Endodermal cell (in vitro differentiated cells): ENCODE results near the gene PRKCA. TPM values are rescaled to one million over a fixed set of nuclear protein-coding genes. Genes with fewer than 3 reads are reported as not detected.

Source experiments
- DNase-seq: peaks from one replicate; pipeline ENCODE4 v3.0.0-alpha.2; 2017
- H3K27ac ChIP-seq: 2 replicates; pipeline ENCODE4 v1.5.1; 2013; ENCODE audit warnings: mild to moderate bottlenecking, low read depth, low read length, moderate library complexity
- H3K27me3 ChIP-seq: 2 replicates; pipeline ENCODE4 v1.6.1; 2013; ENCODE audit warnings: mild to moderate bottlenecking, low read length, moderate library complexity; ENCODE audit not compliant: insufficient read depth, control insufficient read depth, poor library complexity, severe bottlenecking
- H3K36me3 ChIP-seq: 2 replicates; pipeline ENCODE4 v1.7.0; 2013; ENCODE audit warnings: mild to moderate bottlenecking, low read length, moderate library complexity; ENCODE audit not compliant: control insufficient read depth, insufficient read depth
- H3K4me1 ChIP-seq: one replicate; pipeline ENCODE4 v1.7.0; 2013; ENCODE audit warnings: low read length; ENCODE audit not compliant: control insufficient read depth, insufficient read depth
- H3K4me3 ChIP-seq: 2 replicates; pipeline ENCODE4 v1.5.1; 2013; ENCODE audit warnings: mild to moderate bottlenecking, low read length, moderate library complexity
- H3K9ac ChIP-seq: 2 replicates; pipeline ENCODE4 v1.6.1; 2013; ENCODE audit warnings: mild to moderate bottlenecking, low read length, moderate library complexity; ENCODE audit not compliant: poor library complexity, severe bottlenecking; ENCODE audit errors: extremely low read depth
- H3K9me3 ChIP-seq: 2 replicates; pipeline ENCODE4 v1.6.1; 2013; ENCODE audit warnings: mild to moderate bottlenecking, low read length, moderate library complexity; ENCODE audit not compliant: control insufficient read depth
- H3K27ac Mint-ChIP-seq: 2 replicates; pipeline ENCODE4 v1.8.0; 2020; ENCODE audit warnings: mixed read lengths
- H3K27me3 Mint-ChIP-seq: 2 replicates; pipeline ENCODE4 v1.8.0; 2021; ENCODE audit warnings: mild to moderate bottlenecking, mixed read lengths; ENCODE audit not compliant: insufficient read depth
- H3K36me3 Mint-ChIP-seq: 2 replicates; pipeline ENCODE4 v1.8.0; 2020; ENCODE audit warnings: low read depth, mixed read lengths
- H3K4me1 Mint-ChIP-seq: 2 replicates; pipeline ENCODE4 v1.8.0; 2020; ENCODE audit warnings: mixed read lengths
- H3K4me3 Mint-ChIP-seq: 2 replicates; pipeline ENCODE4 v1.8.0; 2020; ENCODE audit warnings: mild to moderate bottlenecking, moderate library complexity, mixed read lengths
- H3K9me3 Mint-ChIP-seq: 2 replicates; pipeline ENCODE4 v1.8.0; 2020; ENCODE audit warnings: mild to moderate bottlenecking, mixed read lengths
- CTCF ChIP-seq: fragments of 200-600 bp; sonication (generic); conservative IDR thresholded peaks from 2 replicates; pipeline ENCODE4 v1.5.0; 2021; ENCODE audit warnings: antibody characterized with exemption, mild to moderate bottlenecking
- WGBS, 2 experiments: methylation state at CpG; one replicate each; pipeline versions ENCODE4 v1.1.5 to v1.1.7; 2013; ENCODE audit warnings: missing lambda C conversion rate in 2 of 2, mixed read lengths in 1 of 2; ENCODE audit not compliant: insufficient coverage in 1 of 2, insufficient read length in 1 of 2; 5-methylcytosine and 5-hydroxymethylcytosine counted together
- total RNA-seq, 2 donors: library from RNA; stranded (reverse); fragmentation: NEBNext Ultra II Directional in 1 of 2; extraction: Animal tissue kit (Norgen Biotek cat#: 25700) in 1 of 2; gene quantifications; 2 replicates in 1 of 2; 3 replicates in 1 of 2; pipeline ENCODE4 v1.2.1, GENCODE V29; 2021

The PRKCA gene
- total RNA-seq, 2 donors from 2014 or later, result 8.7 to 14.6 TPM

- no peaks in the 10 kb centered on the region for H3K9me3 ChIP-seq
- Mint-ChIP-seq H3K9me3 (no peaks in the 10 kb centered on the region), H3K4me1 (peaks cover 12% of the 10 kb centered on the region), H3K27me3 (no peaks in the 10 kb centered on the region), H3K27ac (no peak overlapping the region), H3K4me3 (no peak overlapping the region), H3K36me3 (no peaks in the 10 kb centered on the region)
- H3K27ac ChIP-seq, result no peak overlapping the region
- no peaks in the 10 kb centered on the region for H3K36me3 ChIP-seq
- no peak for DNase-seq
- H3K4me1 ChIP-seq, result no peaks in the 10 kb centered on the region
- no peak for TF ChIP-seq CTCF
- H3K9ac ChIP-seq, result no peak overlapping the region
- no peak overlapping the region for H3K4me3 ChIP-seq
- H3K27me3 ChIP-seq, result no peaks in the 10 kb centered on the region
- 91 to 95% methylated on average over 5 to 7 of the region's 7 CpGs for WGBS, 2 experiments
Measured at GRCh38 chr17:66789961-66790437, 487.6 kb downstream of the PRKCA start.

- no peaks in the 10 kb centered on the region for H3K36me3 Mint-ChIP-seq
- H3K9me3 ChIP-seq, result no peaks in the 10 kb centered on the region
- H3K9me3 Mint-ChIP-seq, result no peaks in the 10 kb centered on the region
- peak; percentile 40 for DNase-seq
- no peak overlapping the region for H3K4me3 Mint-ChIP-seq
- H3K4me1 Mint-ChIP-seq, result peaks cover 12% of the 10 kb centered on the region
- no peak overlapping the region for H3K27ac ChIP-seq
- no peaks in the 10 kb centered on the region for H3K27me3 ChIP-seq
- no peaks in the 10 kb centered on the region for H3K4me1 ChIP-seq
- TF ChIP-seq CTCF, result peak; percentile 53
- H3K36me3 ChIP-seq, result no peaks in the 10 kb centered on the region
- no peaks in the 10 kb centered on the region for H3K27me3 Mint-ChIP-seq
- no peak overlapping the region for H3K9ac ChIP-seq
- no peak overlapping the region for H3K27ac Mint-ChIP-seq
- WGBS, 2 experiments, result 91 to 94% methylated on average over 10 of the region's 11 CpGs
- H3K4me3 ChIP-seq, result no peak overlapping the region
Measured at GRCh38 chr17:66790501-66791061, 488.2 kb downstream of the PRKCA start.

GRCh38 chr17:66791347-66791746 lies 488.9 kb downstream of the PRKCA start:
- Mint-ChIP-seq H3K27me3 (no peaks in the 10 kb centered on the region), H3K36me3 (no peaks in the 10 kb centered on the region), H3K4me3 (no peak overlapping the region), H3K27ac (peak overlapping the region; percentile 42), H3K9me3 (no peaks in the 10 kb centered on the region), H3K4me1 (peaks cover 12% of the 10 kb centered on the region)
- DNase-seq, result peak; percentile 42
- no peak overlapping the region for H3K9ac ChIP-seq
- 93 to 94% methylated on average over 11 to 15 of the region's 15 CpGs for WGBS, 2 experiments
- H3K27ac ChIP-seq, result no peak overlapping the region
- H3K4me1 ChIP-seq, result no peaks in the 10 kb centered on the region
- no peak overlapping the region for H3K4me3 ChIP-seq
- no peaks in the 10 kb centered on the region for H3K27me3 ChIP-seq
- H3K36me3 ChIP-seq, result no peaks in the 10 kb centered on the region
- TF ChIP-seq CTCF, result no peak
- no peaks in the 10 kb centered on the region for H3K9me3 ChIP-seq
